WTC11 (cell line): ENCODE measurements around the gene LIMA1.

Experiments
- ESRRA ChIP-seq: sonication (generic); formaldehyde crosslinking; IDR thresholded peaks from 2 replicates; pipeline ENCODE4 v1.8.1; 2022; ENCODE audit warnings: mild to moderate bottlenecking, missing genetic modification reagents, borderline replicate concordance
- ETV6 ChIP-seq: sonication (generic); formaldehyde crosslinking; IDR thresholded peaks from 2 replicates; pipeline ENCODE4 v1.8.1; 2022; ENCODE audit warnings: mild to moderate bottlenecking, missing genetic modification reagents
- FOXP1 ChIP-seq: sonication (generic); formaldehyde crosslinking; IDR thresholded peaks from 2 replicates; pipeline ENCODE4 v1.8.0; 2022; ENCODE audit warnings: missing genetic modification reagents, mild to moderate bottlenecking, moderate library complexity, borderline replicate concordance
- SP1 ChIP-seq: sonication (generic); formaldehyde crosslinking; conservative IDR thresholded peaks from 2 replicates; pipeline ENCODE4 v1.8.1; 2022; ENCODE audit warnings: missing genetic modification reagents
- TCF7 ChIP-seq: sonication (generic); formaldehyde crosslinking; IDR thresholded peaks from 2 replicates; pipeline ENCODE4 v1.8.0; 2022; ENCODE audit warnings: mild to moderate bottlenecking, low read depth, missing genetic modification reagents, moderate library complexity
- ZNF263 ChIP-seq: sonication (generic); formaldehyde crosslinking; IDR thresholded peaks from 2 replicates; pipeline ENCODE4 v1.8.1; 2022; ENCODE audit warnings: low read depth, mild to moderate bottlenecking, moderate library complexity, missing genetic modification reagents
- TF ChIP-seq, protein P1 (sequence below): sonication (generic); formaldehyde crosslinking; conservative IDR thresholded peaks from 2 replicates; pipeline ENCODE4 v1.8.1; 2022; ENCODE audit warnings: mild to moderate bottlenecking, missing genetic modification reagents
- TF ChIP-seq, protein P2 (sequence below): fragments of 200-600 bp; IDR thresholded peaks from 2 replicates; pipeline ENCODE4 v1.8.0; 2022; ENCODE audit warnings: antibody characterized with exemption
- TF ChIP-seq, protein P3 (sequence below): sonication (generic); formaldehyde crosslinking; IDR thresholded peaks from 2 replicates; pipeline ENCODE4 v1.8.1; 2022; ENCODE audit warnings: low read depth, missing genetic modification reagents, borderline replicate concordance
- TF ChIP-seq, protein P4 (sequence below): sonication (generic); formaldehyde crosslinking; IDR thresholded peaks from 2 replicates; pipeline ENCODE4 v1.8.1; 2023; ENCODE audit warnings: mild to moderate bottlenecking, missing genetic modification reagents
- TF ChIP-seq, protein P5 (sequence below): sonication (generic); formaldehyde crosslinking; IDR thresholded peaks from 2 replicates; pipeline ENCODE4 v1.8.1; 2022; ENCODE audit warnings: mild to moderate bottlenecking, moderate library complexity, missing genetic modification reagents

DNA sequence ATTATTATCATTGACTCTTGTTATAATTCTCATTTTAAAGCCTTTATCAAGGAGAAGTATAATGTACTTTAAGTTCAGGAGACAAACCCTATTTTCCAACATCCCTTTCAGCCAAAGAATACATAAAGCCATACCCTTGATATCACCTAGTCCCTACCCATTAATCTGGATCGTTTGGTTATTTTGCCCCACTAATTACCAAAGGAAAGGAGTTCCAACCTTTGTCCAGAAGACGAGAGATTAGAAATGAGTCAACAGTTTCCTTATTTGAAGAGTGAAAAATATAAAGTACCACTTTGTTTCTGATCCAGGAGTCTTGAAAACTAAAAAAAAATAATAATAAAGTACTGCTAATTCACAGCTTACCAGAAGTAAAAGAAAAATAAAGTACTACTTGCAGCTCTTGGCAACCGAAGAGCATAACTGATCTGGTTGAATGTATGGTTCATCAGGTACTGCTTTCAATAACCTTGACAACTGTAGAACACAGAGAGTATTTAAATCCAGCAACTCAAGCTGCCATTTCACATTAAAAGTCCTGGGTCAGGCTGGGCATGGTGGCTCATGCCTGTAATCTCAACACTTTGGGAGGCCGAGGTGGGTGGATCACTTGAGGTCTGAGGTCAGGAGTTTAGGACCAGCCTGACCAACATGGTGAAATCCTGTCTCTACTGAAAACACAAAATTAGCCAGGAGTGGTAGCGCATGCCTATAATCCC lies 33.7 kb downstream of the LIMA1 start:
- TF ChIP-seq, protein P1, sequence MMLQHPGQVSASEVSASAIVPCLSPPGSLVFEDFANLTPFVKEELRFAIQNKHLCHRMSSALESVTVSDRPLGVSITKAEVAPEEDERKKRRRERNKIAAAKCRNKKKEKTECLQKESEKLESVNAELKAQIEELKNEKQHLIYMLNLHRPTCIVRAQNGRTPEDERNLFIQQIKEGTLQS (CRISPR knock-in tag): no peak
- TF ChIP-seq FOXP1 (CRISPR knock-in tag) (no peak), ESRRA (CRISPR knock-in tag) (no peak), SP1 (CRISPR knock-in tag) (no peak), TCF7 (CRISPR knock-in tag) (no peak), ZNF263 (CRISPR knock-in tag) (no peak), ETV6 (CRISPR knock-in tag) (no peak)
- TF ChIP-seq, protein P2, sequence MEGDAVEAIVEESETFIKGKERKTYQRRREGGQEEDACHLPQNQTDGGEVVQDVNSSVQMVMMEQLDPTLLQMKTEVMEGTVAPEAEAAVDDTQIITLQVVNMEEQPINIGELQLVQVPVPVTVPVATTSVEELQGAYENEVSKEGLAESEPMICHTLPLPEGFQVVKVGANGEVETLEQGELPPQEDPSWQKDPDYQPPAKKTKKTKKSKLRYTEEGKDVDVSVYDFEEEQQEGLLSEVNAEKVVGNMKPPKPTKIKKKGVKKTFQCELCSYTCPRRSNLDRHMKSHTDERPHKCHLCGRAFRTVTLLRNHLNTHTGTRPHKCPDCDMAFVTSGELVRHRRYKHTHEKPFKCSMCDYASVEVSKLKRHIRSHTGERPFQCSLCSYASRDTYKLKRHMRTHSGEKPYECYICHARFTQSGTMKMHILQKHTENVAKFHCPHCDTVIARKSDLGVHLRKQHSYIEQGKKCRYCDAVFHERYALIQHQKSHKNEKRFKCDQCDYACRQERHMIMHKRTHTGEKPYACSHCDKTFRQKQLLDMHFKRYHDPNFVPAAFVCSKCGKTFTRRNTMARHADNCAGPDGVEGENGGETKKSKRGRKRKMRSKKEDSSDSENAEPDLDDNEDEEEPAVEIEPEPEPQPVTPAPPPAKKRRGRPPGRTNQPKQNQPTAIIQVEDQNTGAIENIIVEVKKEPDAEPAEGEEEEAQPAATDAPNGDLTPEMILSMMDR: no peak
- TF ChIP-seq, protein P3, sequence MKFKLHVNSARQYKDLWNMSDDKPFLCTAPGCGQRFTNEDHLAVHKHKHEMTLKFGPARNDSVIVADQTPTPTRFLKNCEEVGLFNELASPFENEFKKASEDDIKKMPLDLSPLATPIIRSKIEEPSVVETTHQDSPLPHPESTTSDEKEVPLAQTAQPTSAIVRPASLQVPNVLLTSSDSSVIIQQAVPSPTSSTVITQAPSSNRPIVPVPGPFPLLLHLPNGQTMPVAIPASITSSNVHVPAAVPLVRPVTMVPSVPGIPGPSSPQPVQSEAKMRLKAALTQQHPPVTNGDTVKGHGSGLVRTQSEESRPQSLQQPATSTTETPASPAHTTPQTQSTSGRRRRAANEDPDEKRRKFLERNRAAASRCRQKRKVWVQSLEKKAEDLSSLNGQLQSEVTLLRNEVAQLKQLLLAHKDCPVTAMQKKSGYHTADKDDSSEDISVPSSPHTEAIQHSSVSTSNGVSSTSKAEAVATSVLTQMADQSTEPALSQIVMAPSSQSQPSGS (CRISPR knock-in tag): no peak
- TF ChIP-seq, protein P4, sequence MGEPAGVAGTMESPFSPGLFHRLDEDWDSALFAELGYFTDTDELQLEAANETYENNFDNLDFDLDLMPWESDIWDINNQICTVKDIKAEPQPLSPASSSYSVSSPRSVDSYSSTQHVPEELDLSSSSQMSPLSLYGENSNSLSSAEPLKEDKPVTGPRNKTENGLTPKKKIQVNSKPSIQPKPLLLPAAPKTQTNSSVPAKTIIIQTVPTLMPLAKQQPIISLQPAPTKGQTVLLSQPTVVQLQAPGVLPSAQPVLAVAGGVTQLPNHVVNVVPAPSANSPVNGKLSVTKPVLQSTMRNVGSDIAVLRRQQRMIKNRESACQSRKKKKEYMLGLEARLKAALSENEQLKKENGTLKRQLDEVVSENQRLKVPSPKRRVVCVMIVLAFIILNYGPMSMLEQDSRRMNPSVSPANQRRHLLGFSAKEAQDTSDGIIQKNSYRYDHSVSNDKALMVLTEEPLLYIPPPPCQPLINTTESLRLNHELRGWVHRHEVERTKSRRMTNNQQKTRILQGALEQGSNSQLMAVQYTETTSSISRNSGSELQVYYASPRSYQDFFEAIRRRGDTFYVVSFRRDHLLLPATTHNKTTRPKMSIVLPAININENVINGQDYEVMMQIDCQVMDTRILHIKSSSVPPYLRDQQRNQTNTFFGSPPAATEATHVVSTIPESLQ (CRISPR knock-in tag): no peak
- TF ChIP-seq, protein P5, sequence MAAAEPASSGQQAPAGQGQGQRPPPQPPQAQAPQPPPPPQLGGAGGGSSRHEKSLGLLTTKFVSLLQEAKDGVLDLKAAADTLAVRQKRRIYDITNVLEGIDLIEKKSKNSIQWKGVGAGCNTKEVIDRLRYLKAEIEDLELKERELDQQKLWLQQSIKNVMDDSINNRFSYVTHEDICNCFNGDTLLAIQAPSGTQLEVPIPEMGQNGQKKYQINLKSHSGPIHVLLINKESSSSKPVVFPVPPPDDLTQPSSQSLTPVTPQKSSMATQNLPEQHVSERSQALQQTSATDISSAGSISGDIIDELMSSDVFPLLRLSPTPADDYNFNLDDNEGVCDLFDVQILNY: no peak
